HUES48 (cell line): ENCODE results near the gene PIH1D1.

ENCODE experiments used
- H3K27ac ChIP-seq: one replicate; pipeline ENCODE4 v1.7.0; 2013; ENCODE audit warnings: low read depth, low read length, inconsistent platforms
- H3K27me3 ChIP-seq: 2 replicates; pipeline ENCODE4 v1.6.1; 2013; ENCODE audit warnings: mild to moderate bottlenecking, low read length; ENCODE audit not compliant: control insufficient read depth, insufficient read depth
- H3K36me3 ChIP-seq: 2 replicates; pipeline ENCODE4 v1.6.1; 2013; ENCODE audit warnings: low read length; ENCODE audit not compliant: control insufficient read depth, insufficient read depth
- H3K4me1 ChIP-seq: 2 replicates; pipeline ENCODE4 v1.6.1; 2013; ENCODE audit warnings: mild to moderate bottlenecking, low read length; ENCODE audit not compliant: control insufficient read depth, insufficient read depth
- H3K4me3 ChIP-seq: 2 replicates; pipeline ENCODE4 v1.5.1; 2013; ENCODE audit warnings: mild to moderate bottlenecking, low read depth, low read length
- H3K9ac ChIP-seq: 2 replicates; pipeline ENCODE4 v1.6.1; 2013; ENCODE audit warnings: mild to moderate bottlenecking, low read depth, low read length, moderate library complexity
- H3K9me3 ChIP-seq: 2 replicates; pipeline ENCODE4 v1.6.1; 2013; ENCODE audit warnings: low read length; ENCODE audit not compliant: control insufficient read depth, insufficient read depth

PIH1D1 gene

GRCh38 chr19:49396738-49397505 lies 54.7 kb downstream of the PIH1D1 start:
- peaks cover 3% of the 10 kb centered on the region; the same call in 1 of the 2 replicates for H3K4me1 ChIP-seq
- H3K27ac ChIP-seq: no peak overlapping the region
- H3K36me3 ChIP-seq: no peaks in the 10 kb centered on the region
- no peaks in the 10 kb centered on the region for H3K27me3 ChIP-seq
- no peak overlapping the region for H3K4me3 ChIP-seq
- no peaks in the 10 kb centered on the region for H3K9me3 ChIP-seq
- no peak overlapping the region for H3K9ac ChIP-seq
